ENCODE results near the gene ANKRD39.
"Not testable (repeated sequence)": the region's sequence is repeated elsewhere in the genome, so short reads cannot be mapped to it uniquely, and the experiment has no call there.

The ANKRD39 gene, protein sequence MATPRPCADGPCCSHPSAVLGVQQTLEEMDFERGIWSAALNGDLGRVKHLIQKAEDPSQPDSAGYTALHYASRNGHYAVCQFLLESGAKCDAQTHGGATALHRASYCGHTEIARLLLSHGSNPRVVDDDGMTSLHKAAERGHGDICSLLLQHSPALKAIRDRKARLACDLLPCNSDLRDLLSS

DNA sequence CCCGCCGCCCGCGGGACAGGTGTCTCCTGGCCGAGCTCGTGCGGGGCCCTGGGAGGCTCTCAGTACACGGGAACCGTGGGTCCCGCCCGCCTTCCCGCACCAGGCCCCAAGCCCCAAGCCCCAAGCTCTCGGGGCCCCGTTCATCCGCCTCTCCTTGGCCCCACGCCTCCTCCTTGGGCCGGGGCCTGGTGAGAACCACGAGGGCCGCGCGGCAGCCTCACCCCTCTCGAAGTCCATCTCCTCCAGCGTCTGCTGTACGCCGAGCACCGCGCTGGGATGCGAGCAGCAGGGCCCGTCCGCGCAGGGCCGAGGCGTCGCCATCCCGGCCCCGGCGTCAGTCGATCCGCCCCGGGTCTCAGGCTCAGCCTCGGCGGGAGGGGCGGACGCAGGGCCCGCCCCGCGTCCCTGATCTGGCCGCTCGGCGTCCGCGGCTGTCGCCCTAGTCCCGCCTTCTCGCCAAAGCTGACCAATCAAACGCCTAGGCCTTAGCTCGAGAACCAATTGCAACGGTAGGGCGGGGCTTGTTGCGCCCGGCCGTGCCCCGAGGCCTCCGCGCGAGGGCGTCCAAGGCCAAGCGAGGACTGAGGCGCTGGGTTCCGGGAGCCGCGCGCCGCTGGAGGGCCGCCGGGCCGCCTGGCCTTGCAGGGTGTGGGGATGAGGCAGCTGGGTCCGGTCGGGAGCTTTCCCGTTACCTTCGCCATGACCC, at the start of gene ANKRD39:
Gene ANKRD39 (minus strand): TSS at position 350 of the 706 bp plus-strand sequence. CDS start 29 bp downstream, at position 321.
- no peak for FAIRE-seq

DNA sequence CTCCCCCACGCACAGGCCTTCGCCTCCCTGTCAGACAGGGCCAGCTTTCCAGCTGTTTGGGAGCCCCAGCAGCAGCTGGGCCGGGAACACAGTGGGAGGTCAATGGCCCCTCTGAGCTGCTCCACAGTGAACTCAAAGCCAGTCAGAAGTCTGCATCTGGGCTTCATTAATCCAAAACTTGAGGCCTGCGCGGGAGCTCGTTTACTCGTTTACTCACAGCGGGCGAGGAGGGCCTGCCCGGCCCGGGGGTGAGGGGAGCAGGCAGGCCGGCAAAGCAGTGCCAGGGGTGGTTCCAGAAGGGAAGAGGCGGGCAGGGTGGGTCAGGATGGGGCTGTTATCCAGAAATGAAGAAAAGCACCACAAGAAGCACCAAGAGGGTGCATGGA, 48.9 kb upstream of the ANKRD39 start:
- peak; percentile 80 for FAIRE-seq

DNA sequence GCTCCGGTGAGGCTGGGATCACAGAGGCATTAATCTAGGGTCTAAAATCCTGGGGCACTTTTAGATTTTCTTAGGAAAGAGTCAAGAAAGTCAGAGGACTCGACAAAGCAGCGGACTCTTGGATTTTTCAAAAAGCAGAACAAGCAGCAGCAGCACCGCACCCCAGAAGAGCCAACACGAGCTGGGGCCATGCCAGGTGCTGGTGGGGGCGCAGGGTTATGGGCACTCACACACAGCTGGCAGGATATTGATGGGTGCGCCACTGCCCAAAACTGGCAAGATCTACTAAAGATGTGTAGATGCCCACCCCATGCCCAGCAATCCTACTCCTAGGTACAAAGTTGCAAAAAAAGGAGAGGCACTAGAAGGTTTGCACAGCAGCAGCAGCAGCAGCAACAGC, 46.0 kb upstream of the ANKRD39 start:
- no peak for FAIRE-seq

DNA sequence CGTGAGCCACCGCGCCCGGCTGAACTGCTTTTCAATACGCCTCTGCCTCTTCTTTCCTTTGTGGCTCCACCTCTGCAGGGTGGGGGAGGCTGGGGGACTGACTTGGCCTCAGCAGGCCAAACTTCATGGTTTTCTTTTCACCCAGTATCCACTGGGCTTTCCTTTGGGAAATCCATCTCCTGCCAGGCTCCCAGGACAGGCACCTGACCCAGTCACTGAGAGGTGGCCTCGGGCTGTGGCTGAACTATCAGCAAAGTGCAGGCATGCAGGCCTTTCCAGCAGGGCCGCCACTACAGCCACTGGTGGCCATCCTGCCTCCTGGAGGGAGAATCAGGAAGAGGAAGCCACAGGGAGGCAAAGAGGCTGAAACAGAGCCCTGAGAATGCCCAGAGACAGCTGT, 45.5 kb upstream of the ANKRD39 start:
- no peak for FAIRE-seq

DNA sequence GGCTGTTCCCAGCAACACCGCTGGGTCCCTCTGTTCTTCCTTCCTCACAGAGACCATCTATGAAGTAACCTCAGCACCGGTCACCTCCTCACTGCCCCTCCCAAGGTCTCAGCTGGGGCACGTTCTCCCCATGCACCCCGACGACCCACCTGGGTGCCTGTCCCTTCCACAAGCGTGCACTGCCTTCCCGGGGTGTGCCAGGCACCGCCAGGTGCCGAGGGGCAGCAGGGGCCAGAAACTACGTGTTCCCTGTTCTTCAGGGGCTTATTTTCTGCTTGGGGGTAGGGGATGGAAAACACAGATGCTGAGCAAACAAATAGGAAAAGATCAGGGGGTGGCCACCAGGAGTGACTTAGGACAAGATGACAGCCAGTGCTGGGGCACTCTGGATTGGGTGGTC, 42.4 kb upstream of the ANKRD39 start:
- no peak for FAIRE-seq

DNA sequence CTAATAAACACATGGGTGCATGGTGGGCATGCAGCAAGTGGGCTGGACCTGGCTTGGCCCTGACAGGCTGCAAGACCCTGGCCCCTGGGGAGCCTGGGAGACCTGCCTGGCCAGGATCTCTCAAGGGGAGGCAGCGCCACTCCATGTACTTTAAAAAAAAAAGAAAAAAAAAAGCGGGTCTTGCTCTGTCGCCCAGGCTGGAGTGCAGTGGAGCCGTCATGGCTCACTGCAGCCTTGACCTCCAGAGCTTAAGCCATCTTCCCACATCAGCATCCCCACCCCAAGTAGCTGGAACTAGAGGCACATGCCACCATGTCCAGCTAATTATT, 41.6 kb upstream of the ANKRD39 start:
- FAIRE-seq = no peak

DNA sequence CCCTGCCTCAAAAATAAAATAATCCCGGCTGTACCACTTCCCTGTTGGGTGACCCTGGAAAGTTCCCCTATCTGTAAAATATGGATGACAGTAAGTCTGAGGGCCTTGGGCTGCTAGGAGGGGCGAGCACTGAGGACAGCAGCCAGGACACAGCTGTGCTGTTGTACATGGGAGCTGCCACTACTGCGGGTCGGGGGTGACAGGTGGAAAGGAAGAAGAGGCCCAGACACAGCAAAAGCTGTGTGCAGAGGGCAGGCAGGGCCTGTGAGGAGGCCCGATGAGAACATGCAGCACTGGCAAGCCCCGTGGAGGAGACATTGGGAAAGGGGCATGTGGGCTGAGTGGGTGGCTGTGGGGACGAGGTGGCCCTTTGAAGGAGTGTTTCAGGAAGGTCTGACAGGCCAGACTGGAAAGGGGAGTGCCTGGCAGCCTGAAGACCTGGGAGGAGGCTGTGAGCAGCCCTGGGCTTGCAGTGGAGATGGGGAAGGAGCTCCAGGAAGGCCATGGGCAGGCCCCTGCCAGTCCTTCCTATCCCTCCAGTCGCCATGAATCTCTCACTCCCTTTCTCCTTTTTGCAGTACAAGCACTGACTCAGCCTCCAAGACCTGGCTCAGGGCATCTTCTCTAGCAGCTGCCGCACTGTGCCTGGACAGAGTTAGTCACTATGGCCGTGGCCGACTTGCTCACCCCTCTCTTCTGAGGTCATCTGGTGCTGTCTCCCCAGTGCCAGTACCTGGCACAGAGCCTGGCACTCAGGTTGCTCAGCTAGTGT, 41.0 kb upstream of the ANKRD39 start:
- FAIRE-seq = no peak

DNA sequence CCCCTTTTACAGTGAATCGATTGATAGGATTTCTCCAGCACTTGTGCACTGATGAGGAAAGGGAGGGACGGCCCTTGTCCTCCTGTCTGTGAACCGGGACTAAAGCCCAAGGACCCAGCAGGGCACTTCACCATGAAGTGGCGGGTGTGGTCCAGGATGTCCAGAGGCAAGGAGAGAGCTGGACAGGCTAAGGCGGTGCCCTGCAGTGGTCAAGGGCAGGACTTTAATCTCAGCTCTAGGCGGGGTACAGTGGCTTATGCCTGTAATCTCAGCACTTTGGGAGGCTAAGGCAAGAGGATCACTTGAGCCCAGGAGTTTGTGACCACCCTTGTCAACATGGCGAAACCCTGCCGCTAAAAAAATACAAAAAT, 40.3 kb upstream of the ANKRD39 start:
- FAIRE-seq = no peak

DNA sequence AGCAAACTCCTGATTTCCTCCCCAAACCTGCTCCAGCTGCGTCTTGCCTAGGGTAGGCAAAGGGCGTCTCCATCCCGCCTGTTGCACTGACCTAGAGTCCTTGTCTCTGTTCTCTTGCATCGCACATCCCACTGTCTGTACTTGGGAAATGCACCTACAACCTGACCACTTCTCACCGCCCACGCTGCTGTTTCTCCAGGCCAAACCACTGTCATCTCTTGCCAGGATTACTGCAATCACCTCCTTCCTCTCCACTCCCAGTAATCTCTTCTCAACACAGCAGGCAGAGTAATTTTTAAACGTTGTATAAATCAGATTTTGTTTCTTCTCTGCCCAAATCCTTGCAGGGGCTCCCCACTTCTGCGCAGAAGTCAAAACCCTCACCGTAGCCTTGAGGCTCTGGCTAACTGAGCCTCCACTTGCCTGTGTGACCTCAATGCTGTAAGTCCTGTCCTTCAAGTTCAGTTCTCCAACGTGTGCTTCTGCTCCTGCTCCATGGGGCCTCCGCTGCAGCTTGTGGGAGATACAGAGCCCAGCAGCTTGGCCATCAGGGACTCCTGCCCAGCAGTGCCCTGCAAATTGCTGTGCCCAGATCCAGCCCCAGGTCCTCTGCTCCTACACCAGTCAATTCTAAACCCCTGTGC, 39.8 kb upstream of the ANKRD39 start:
- FAIRE-seq = no peak

DNA sequence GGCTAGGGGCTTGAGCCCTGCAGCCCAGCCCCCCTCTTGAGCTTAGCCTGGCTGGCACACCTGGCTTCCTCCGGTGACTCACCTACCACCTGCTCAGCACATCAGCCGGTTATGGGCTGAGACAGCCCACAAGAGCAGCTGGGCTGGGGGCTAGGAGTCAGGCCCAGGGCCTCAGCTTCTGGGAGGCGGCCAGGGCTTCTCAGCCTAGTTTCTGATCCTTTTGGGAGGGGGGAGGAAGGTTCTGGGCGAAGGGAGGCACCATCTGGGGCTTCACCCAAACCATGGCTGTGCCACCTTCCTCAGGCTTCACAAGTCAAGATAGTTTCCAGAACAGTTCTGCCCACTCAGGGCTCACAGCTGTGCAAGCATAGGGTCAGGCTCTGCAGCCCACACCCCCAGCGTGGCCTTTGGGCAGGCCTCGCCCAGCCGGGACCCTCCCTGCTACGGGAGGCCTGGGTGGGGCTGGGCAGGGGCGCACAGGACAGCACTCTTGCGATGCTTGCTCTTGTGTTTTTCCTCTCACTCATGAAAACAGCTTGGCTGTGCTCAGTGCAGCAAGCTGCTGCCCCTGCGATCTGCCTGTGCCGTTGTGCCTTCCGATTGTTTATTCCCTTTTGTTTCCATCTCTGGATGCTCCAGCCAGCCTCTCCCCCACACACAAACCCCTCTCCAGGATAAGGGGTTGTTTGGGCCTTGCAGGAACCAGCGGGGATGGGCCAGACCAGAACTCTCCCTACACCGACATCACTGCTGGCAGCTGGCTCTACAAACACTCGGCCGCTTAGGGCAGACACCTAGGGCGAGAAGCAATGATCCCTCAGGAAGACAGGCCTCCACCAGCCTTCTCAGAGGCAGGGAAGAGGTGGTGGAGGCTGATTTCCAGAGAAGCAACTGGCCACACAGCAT, 38.2 kb upstream of the ANKRD39 start:
- no peak for FAIRE-seq

DNA sequence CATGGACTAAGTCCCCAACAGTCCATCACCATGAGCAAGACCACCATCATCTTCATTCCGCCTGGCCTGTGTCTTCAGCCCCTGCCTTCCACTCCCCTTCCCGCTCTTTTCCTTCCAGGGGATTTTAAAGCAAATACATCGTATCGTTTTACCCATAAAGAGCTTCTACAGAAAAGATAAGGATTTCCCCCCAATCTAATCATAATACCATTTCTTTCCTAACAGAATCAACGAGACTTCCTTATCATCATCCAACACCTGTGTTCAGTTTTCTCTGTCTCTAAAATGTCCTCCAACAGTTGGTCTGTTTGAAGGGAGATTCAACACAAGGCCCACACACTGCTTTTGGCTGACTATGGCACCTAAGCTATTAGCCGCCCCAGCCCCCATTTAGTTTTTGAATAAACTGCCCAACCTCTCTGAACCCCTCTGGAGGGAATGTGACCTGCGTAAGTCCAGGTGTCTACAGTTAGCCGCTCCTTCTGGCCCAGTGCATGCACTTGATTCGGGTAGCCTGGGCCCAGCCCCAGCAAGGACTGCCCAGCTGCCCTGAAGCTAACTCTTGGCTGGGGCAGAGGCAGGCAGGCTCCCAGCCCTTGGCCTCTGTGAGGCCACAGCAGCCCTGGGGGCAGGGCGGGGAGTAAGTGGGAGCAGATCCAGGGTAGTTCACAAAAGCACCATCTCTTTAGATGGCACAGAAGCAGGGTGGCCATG, 37.4 kb upstream of the ANKRD39 start:
- FAIRE-seq = no peak

DNA sequence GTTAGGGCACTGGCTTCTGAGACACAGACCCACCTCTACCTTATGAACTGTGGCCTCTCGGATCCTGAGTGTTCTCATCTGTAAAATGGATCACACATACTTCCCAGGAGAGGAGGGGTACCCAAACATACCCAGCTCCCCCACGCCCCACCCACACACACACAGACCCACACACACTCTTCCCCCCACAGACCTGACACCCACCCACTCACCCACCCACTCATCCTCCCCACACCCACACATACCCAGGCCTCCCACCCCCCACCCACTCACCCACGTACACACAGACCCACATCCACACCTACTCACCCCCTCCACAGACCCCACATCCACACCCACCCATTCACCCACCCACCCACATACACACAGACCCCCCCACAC, 36.3 kb upstream of the ANKRD39 start:
- FAIRE-seq = no peak

DNA sequence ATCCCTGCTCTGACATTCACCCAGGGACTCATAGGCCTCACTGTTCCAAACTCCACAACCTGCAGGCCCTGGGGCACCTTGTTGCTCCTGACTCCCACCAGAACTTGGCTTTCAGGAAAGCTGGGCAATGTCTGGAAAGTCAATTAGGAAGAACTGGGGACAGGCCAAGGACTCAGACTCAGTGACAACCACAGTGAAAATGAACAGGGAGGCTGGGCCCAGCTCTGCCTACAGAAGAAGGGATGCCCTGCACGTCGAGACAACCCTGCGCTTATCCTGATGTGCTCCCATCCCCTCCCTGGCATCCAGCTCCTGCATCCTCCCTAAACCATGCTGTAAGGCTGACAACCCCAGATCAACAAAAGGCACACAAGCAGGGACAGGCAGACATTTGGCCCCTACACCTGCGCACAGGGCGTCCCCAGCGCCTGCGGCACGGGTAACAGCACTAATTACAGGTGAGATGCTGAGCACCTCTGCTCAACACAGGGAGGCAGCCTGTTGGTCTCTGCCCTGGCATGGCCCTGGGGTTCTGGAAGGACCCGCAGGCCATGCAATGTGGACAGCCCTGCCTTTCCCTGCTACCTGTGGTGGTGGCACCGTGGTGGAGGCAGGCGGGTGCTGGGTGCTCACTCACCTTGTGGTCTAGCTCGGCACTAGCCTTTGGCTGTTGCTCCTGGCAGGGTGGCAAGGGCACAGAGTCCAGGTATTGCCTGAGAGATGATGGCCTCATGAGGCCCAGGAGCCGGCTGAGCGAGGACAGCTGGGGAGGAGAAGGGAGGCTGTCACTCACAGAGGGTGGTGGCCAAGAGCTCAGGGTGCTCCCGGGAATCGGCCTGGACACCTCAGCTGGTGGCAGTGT, 35.7 kb upstream of the ANKRD39 start:
- FAIRE-seq = no peak

DNA sequence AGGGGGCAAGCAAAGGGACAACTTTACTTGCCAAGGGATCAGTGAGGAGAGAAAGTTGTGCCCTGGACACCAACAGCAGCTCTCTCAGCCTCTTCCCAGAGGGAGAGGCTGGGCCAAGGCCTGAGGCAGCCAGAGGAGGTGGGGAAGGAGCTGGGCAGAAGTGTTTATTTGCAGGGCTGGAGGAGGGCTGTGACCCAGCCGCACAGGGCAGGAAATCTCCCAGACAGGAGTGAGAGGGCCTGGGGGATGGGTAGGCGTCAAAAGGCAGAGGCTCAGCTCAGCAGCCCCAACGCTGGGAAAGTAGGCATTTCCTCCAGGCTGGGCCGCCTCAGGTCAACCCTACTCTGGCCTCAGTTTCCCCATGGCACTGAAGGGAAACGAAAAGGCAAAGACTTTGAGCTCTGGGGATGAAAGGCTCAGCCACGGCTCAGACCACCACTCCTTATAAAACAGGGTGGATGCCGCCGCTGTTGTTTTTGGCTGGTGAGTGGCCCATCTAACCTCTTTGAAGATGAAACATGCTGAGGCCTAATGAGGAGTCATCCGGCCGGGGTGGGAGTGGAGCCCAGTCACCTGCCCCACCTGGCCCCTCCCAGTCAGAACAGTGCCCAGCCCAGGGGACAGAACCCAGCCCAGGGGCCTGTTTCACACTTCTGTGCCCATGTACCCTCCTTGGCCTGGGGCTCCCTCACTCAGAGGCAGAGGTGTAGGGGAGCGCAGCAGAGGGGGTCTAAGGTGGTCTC, 33.9 kb upstream of the ANKRD39 start:
- FAIRE-seq = no peak

DNA sequence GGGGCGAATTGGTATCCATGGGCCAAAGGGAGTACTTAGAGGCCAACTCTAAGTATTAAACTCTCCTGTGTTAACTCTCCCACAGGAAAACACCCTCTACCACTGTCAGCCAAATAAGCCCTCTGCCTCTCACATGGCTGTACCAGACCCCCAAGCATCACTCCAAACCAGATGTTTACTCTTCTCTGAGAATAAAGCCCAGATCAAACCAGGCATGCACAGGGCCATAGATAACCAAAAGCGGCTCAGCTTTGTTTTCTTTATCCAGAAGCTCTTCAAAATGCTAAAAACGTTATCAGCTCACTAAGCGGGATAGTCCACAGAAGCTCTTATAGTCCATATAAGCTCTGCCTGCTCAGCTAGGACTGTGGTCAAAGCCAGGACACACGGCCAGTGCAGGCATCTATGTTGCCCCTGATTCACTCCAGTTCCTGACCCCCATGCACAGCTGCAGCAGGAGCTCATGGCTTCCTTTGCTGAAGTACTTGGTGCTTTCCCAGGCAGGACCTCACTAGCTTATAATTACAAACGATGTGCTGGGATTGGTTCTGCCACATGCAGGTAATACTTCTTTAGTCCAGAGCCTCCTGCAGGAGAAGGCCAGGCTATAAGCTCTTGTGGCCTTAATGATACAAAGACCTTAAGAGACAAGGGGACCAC, 33.0 kb upstream of the ANKRD39 start:
- FAIRE-seq = no peak

DNA sequence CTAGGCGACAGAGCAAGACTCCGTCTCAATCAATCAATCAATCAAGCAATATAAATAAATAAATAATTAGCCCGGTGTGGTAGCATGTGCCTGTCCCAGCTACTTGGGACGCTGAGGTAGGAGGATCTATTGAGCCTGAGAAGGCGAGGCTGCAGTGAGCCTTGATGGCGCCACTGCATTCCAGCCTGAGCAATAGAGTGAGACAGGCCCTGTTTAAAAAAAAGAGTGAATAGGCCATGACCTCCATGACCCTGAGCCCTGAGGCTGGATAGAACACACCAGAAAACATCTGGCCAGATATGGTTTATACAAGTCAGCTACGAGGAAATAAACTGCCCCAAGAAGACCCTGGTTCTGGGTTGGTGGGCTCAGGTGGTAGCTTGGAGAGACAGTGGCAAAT, 32.4 kb upstream of the ANKRD39 start:
- no peak for FAIRE-seq

DNA sequence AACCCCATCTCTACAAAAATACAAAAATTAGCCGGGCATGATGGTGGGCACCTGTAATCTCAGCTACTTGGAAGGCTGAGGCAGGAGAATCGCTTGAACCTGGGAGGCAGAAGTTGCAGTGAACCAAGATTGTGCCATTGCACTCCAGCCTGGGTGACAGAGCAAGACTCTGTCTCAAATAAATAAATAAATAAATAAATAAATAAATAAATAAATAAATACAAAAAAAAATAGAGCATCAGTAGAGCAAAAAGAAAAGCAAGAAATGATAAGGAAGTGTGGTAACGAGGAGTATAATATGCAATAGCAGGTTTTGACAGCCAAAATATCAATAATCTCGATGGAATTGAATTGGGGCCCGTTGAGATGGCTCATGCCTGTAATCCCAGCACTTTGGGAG, 31.7 kb upstream of the ANKRD39 start:
- not testable (repeated sequence) for FAIRE-seq

DNA sequence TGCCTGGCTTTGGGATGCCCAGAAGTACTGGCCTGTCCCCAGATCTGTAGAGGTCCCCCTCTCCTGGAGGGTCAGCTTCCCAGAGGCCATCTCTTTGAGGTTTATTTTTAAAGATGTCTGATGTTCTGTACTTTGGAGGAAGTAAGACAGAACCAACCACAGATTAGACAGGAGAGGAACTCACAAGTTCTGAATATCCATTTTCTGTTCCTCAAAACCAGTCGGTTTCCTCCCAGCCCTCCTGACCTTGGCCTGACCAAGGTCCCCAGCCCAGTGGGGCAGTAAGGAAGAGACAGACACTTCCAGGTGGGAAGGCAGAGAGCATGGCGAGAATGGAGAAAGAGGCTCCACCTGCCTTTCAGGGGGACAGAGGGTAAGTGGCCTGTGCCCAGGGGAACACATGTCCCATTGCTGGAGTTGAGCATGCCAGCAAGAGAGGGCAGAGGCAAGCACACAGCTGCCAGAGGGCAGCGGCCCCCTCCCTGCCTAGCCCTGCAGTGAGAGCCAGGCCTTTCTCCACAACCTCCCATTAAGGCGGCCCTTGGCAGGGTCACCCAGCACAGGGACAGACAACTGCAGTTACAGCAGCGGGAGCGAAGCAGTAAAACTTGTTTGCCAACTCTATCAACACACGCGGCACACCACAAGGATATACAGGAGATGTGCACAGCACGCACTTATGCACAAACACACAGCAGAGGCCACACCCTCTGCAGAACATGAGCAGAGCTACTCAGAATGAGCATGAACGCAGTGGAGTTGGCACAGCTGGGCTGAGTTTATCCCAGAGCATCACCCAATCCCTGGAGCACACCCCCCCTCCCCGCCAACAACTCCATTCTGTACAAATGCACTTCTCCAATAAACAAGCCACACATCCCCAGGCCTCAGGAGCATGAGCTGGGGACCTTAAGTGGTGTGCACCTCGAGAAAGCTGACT, 30.5 kb upstream of the ANKRD39 start:
- no peak for FAIRE-seq

Data from endometrium (tissue), 2 donors.